DND-41 (cell line): ENCODE measurements around the gene MMP25.
A peak's percentile ranks its signal among the peaks of the same experiment; 100 is the strongest.

Experiments
- CTCF ChIP-seq: IDR thresholded peaks from 2 replicates; pipeline ENCODE4 v1.5.1; 2012; ENCODE audit warnings: borderline replicate concordance, low read length, moderate library complexity, mild to moderate bottlenecking; ENCODE audit not compliant: poor library complexity, severe bottlenecking; ENCODE audit errors: extremely low read depth
- EZH2 ChIP-seq: IDR thresholded peaks from 3 replicates; pipeline ENCODE4 v1.6.1; 2012; ENCODE audit warnings: borderline replicate concordance, low read depth, mild to moderate bottlenecking, moderate library complexity, low read length, inconsistent platforms; ENCODE audit not compliant: severe bottlenecking

DNA sequence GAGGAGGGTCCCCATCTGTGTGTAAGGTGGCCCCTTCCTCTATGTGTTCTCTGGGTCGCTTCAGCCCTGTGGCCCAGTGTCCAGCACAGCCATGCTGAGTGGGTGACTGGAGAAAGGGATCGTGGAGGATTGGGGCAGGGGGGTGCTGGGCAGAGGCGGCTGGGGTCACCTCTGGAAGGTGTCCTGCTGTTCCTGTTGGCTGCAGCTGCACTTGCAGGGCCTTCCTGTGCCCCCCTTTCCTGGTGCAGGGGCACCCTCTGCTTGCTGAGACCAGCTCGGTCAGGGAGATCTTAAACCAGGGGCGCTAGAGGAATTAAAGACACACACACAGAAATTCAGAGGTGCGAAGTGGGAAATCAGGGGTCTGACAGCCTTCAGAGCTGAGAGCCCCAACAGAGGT, 30.2 kb downstream of the MMP25 start:
- TF ChIP-seq EZH2 (no peak), CTCF (peak; percentile 44)
